ENCODE results near the gene GALNT1.

- no peak for TF ChIP-seq CTCF (optimal IDR thresholded peaks at IDR 0.05 in 1 of 3, IDR thresholded peaks at IDR 0.05 in 1 of 3, conservative IDR thresholded peaks at IDR 0.05 in 1 of 3; ENCODE audit: extremely low read depth in 1 of 3, insufficient read depth in 2 of 3, low read length in 3 of 3)
- TF ChIP-seq EZH2 (IDR thresholded peaks at IDR 0.05; ENCODE audit: low read length) = no peak
Measured at GRCh38 chr18:35730691-35731370, 149.3 kb downstream of the GALNT1 start.

Measured in keratinocyte (primary cell).